Measurements from ENCODE around the gene LCT. TPM values are rescaled to one million over a fixed set of nuclear protein-coding genes. Genes with fewer than 3 reads are reported as not detected.
A peak's percentile ranks its signal among the peaks of the same experiment; 100 is the strongest.

The LCT gene
- total and polyA plus RNA-seq, 9 of the 15 experiments (the other 6 are each of a cell fraction or from before 2014, with no cell fraction given) = 0.01 to 0.04 (median 0.03) TPM; not detected in 4

- no peak for TF ChIP-seq LARP7 (IDR thresholded peaks at IDR 0.05)
- no peak for TF ChIP-seq ZNF766 (CRISPR knock-in tag; conservative IDR thresholded peaks at IDR 0.05)
- TF ChIP-seq BCLAF1 (IDR thresholded peaks at IDR 0.05; ENCODE audit: borderline replicate concordance in 1 of 2, control insufficient read depth in 1 of 2, low read depth in 2 of 2, low read length in 1 of 2) = no peak
- no peak for TF ChIP-seq NFE2L1 (tag; IDR thresholded peaks at IDR 0.05; ENCODE audit: borderline replicate concordance, low read depth)
- TF ChIP-seq ZFP1 (CRISPR knock-in tag; IDR thresholded peaks at IDR 0.05) = 0 out of 2 replicates have a peak, but pooled peaks have one; percentile 7
- TF ChIP-seq HDGF (IDR thresholded peaks at IDR 0.05) = no peak
- no peak for TF ChIP-seq ID3 (CRISPR knock-in tag; IDR thresholded peaks at IDR 0.05)
- TF ChIP-seq ID3 (tag; IDR thresholded peaks at IDR 0.05) = peak; percentile 53; the same call in 1 of the 2 replicates
- peak; percentile 80 for TF ChIP-seq EGR1 (conservative IDR thresholded peaks at IDR 0.05)
- no peak for TF ChIP-seq RUNX1 (IDR thresholded peaks at IDR 0.05; ENCODE audit: low read depth)
- 0 out of 2 replicates have a peak, but pooled peaks have one; percentile 6 for TF ChIP-seq ZBTB17 (CRISPR knock-in tag; IDR thresholded peaks at IDR 0.05)
- no peak for TF ChIP-seq SP2 (IDR thresholded peaks at IDR 0.05; ENCODE audit: extremely low read depth, low read depth, low read length, poor library complexity, severe bottlenecking)
- TF ChIP-seq ZNF263 (CRISPR knock-in tag; IDR thresholded peaks at IDR 0.05; ENCODE audit: borderline replicate concordance) = peak; percentile 41; the same call in 1 of the 2 replicates
- 0 out of 2 replicates have a peak, but pooled peaks have one; percentile 10 for TF ChIP-seq TAF7 (tag; IDR thresholded peaks at IDR 0.05)
- TF ChIP-seq POLR2H (tag; IDR thresholded peaks at IDR 0.05; ENCODE audit: low read depth) = peak; percentile 71
- no peak for TF ChIP-seq NCOA6 (IDR thresholded peaks at IDR 0.05)
- no peak for TF ChIP-seq PRMT5 (CRISPR knock-in tag; IDR thresholded peaks at IDR 0.05)
- peak; percentile 83 for TF ChIP-seq RBM22 (IDR thresholded peaks at IDR 0.05; ENCODE audit: low read depth, low read length, poor library complexity, severe bottlenecking)
- TF ChIP-seq FOXJ2 (tag; IDR thresholded peaks at IDR 0.05) = no peak
- no peak for TF ChIP-seq STAT5B (CRISPR knock-in tag; IDR thresholded peaks at IDR 0.05)
- no peak for TF ChIP-seq GTF2F1 (IDR thresholded peaks at IDR 0.05; ENCODE audit: low read depth, low read length)
- TF ChIP-seq NKRF (IDR thresholded peaks at IDR 0.05; ENCODE audit: borderline replicate concordance) = no peak
- TF ChIP-seq ZNF699 (CRISPR knock-in tag; IDR thresholded peaks at IDR 0.05; ENCODE audit: insufficient replicate concordance) = no peak
- TF ChIP-seq NBN (IDR thresholded peaks at IDR 0.05; ENCODE audit: low read depth) = no peak
- TF ChIP-seq KLF13 (tag; IDR thresholded peaks at IDR 0.05; ENCODE audit: borderline replicate concordance, low read depth) = no peak
Observed at GRCh38 chr2:135876066-135876711, 39.2 kb upstream of the LCT start, which contains the start of gene MCM6 (continued).

Measured in K562 (cell line).